Naive thymus-derived CD8-positive, alpha-beta T cell (primary cell): ENCODE results near the gene OR11L1. TPM values are rescaled to one million over a fixed set of nuclear protein-coding genes. Genes with fewer than 3 reads are reported as not detected.

Experiments used
- polyA plus RNA-seq, 3 donors: library from polyadenylated mRNA; unstranded; fragments of 300-500 nt; fragmentation: Illumina TruSeq; gene quantifications; one replicate each; pipeline ENCODE4 v1.2.3, GENCODE V29; 2021
- total RNA-seq, 8 experiments: library from RNA in 2 of 8; stranded (reverse) in 2 of 8; gene quantifications; one replicate each; pipeline ENCODE4 v1.2.3 and lab custom pipeline; 2021 to 2026

OR11L1 gene
- total and polyA plus RNA-seq, 5 experiments from 2014 or later, result not detected

Other genes with a start within 250 kb of the OR11L1 start
- gene OR2G3, start 236.3 kb downstream of the OR11L1 start, total RNA-seq, result not detected
- gene OR2G3, start 236.3 kb downstream of the OR11L1 start, polyA plus RNA-seq, result not detected
- not detected for gene OR13G1, start 162.2 kb downstream of the OR11L1 start, total RNA-seq
- gene OR13G1, start 162.2 kb downstream of the OR11L1 start, polyA plus RNA-seq, result not detected
- not detected for gene OR6F1, start 125.2 kb downstream of the OR11L1 start, total RNA-seq
- gene OR6F1, start 125.2 kb downstream of the OR11L1 start, polyA plus RNA-seq, result not detected
- gene OR14K1, start 103.3 kb downstream of the OR11L1 start, total RNA-seq, result not detected
- gene OR14K1, start 103.3 kb downstream of the OR11L1 start, polyA plus RNA-seq, result not detected
- gene OR14A2, start 93.8 kb downstream of the OR11L1 start, total RNA-seq, result not detected
- not detected for gene OR14A2, start 93.8 kb downstream of the OR11L1 start, polyA plus RNA-seq
- not detected for gene OR1C1, start 81.3 kb downstream of the OR11L1 start, total RNA-seq
- gene OR1C1, start 81.3 kb downstream of the OR11L1 start, polyA plus RNA-seq, result not detected
- not detected for gene OR14A16, start 17.8 kb downstream of the OR11L1 start, total RNA-seq
- not detected for gene OR14A16, start 17.8 kb downstream of the OR11L1 start, polyA plus RNA-seq
- gene TRIM58, start 15.3 kb upstream of the OR11L1 start, total RNA-seq, result under 1 TPM; 0.14 to 0.36 TPM
- gene TRIM58, start 15.3 kb upstream of the OR11L1 start, polyA plus RNA-seq, result under 1 TPM in 2 of 3 donors, not detected in 1; 0.12 to 0.16 TPM
- gene OR2W3, start 53.7 kb upstream of the OR11L1 start, total RNA-seq, result not detected
- not detected for gene OR2W3, start 53.7 kb upstream of the OR11L1 start, polyA plus RNA-seq
- gene OR2T8, start 78.4 kb upstream of the OR11L1 start, total RNA-seq, result not detected
- not detected for gene OR2T8, start 78.4 kb upstream of the OR11L1 start, polyA plus RNA-seq
- not detected for gene OR2AJ1, start 83.0 kb upstream of the OR11L1 start, total RNA-seq
- not detected for gene OR2AJ1, start 83.0 kb upstream of the OR11L1 start, polyA plus RNA-seq
- under 1 TPM in 1 of 2 experiments, not detected in 1; 0.49 TPM for gene OR2L8, start 107.0 kb upstream of the OR11L1 start, total RNA-seq
- under 1 TPM in 1 of 3 donors, not detected in 2; 0.43 TPM for gene OR2L8, start 107.0 kb upstream of the OR11L1 start, polyA plus RNA-seq
- gene OR2AK2, start 123.3 kb upstream of the OR11L1 start, total RNA-seq, result not detected
- gene OR2AK2, start 123.3 kb upstream of the OR11L1 start, polyA plus RNA-seq, result not detected
- gene OR2L5, start 171.8 kb upstream of the OR11L1 start, total RNA-seq, result under 1 TPM; 0.19 to 0.23 TPM
- not detected for gene OR2L5, start 171.8 kb upstream of the OR11L1 start, polyA plus RNA-seq
- gene OR2L2, start 188.2 kb upstream of the OR11L1 start, total RNA-seq, result under 1 TPM; 0.30 to 0.42 TPM
- under 1 TPM in 1 of 3 donors, not detected in 2; 0.62 TPM for gene OR2L2, start 188.2 kb upstream of the OR11L1 start, polyA plus RNA-seq
- gene OR2L3, start 204.9 kb upstream of the OR11L1 start, total RNA-seq, result under 1 TPM in 1 of 2 experiments, not detected in 1; 0.27 TPM
- gene OR2L3, start 204.9 kb upstream of the OR11L1 start, polyA plus RNA-seq, result not detected